Stimulated activated effector memory CD8-positive, alpha-beta T cell treated with anti-CD3 and anti-CD28 coated beads, Interleukin-12 subunit alpha, Interleukin-12 subunit beta, amount 100 ng/mL, for 72 hours (primary cell): Measurements from ENCODE around the gene AUTS2.
"Not testable (repeated sequence)": the region's sequence is repeated elsewhere in the genome, so short reads cannot be mapped to it uniquely, and the experiment has no call there.

Experiments
- ATAC-seq: fragments of 150-1000 bp; cut with Tn5 transposase; 2 replicates; pipeline ENCODE4 v1.10.0; 2021
- DNase-seq, 2 donors: peaks; one replicate each; pipeline ENCODE4 v3.0.0; 2021 to 2022; ENCODE audit warnings: low spot score in 2 of 2
- H3K27ac Mint-ChIP-seq: one replicate; pipeline ENCODE4 v1.8.0; 2022; ENCODE audit warnings: mild to moderate bottlenecking, mixed read lengths
- H3K36me3 Mint-ChIP-seq: one replicate; pipeline ENCODE4 v1.8.0; 2022; ENCODE audit warnings: mild to moderate bottlenecking, mixed read lengths
- H3K4me1 Mint-ChIP-seq: one replicate; pipeline ENCODE4 v1.8.0; 2022; ENCODE audit warnings: mixed read lengths
- H3K4me3 Mint-ChIP-seq: one replicate; pipeline ENCODE4 v1.8.0; 2022; ENCODE audit warnings: mild to moderate bottlenecking, mixed read lengths
- H3K9me3 Mint-ChIP-seq: one replicate; pipeline ENCODE4 v1.8.0; 2022; ENCODE audit warnings: mixed read lengths

Gene AUTS2

GRCh38 chr7:70582927-70583895, 984.9 kb downstream of the AUTS2 start:
- Mint-ChIP-seq H3K27ac (no peak overlapping the region), H3K9me3 (no peaks in the 10 kb centered on the region), H3K4me3 (no peak overlapping the region), H3K4me1 (peaks cover 18% of the 10 kb centered on the region), H3K36me3 (no peaks in the 10 kb centered on the region)
- ATAC-seq (no peak), DNase-seq (no peak)

- no peak overlapping the region for H3K4me3 Mint-ChIP-seq
- no peaks in the 10 kb centered on the region for H3K36me3 Mint-ChIP-seq
- ATAC-seq (no peak), DNase-seq (no peak)
- H3K9me3 Mint-ChIP-seq = no peaks in the 10 kb centered on the region
- H3K27ac Mint-ChIP-seq = no peak overlapping the region
- peaks cover 22% of the 10 kb centered on the region for H3K4me1 Mint-ChIP-seq
Observed at GRCh38 chr7:70583965-70584883, 985.9 kb downstream of the AUTS2 start.

DNA sequence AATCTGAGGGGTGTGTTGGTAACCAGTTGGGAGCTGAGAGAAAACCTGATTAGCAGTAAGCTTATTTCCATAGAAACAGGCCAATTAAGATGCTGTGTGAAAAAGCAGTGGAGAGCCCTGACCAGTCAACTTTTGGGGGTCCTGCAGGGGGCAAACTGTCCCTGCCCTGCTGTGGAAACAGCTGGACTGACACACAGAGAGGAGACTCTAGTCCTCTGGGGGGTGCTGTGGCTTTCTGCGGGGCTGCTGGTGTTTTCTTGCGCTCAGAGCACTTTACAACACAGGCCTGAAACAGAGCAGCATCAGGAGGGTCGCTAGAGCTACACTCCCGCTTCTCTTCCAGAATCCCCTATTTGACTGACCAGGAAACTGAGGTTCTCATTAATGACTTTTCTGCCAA, 986.8 kb downstream of the AUTS2 start:
- Mint-ChIP-seq H3K9me3 (no peaks in the 10 kb centered on the region), H3K27ac (no peak overlapping the region), H3K4me1 (peaks cover 28% of the 10 kb centered on the region), H3K36me3 (no peaks in the 10 kb centered on the region), H3K4me3 (no peak overlapping the region)
- DNase-seq = no peak
- ATAC-seq = peak; percentile 31

DNA sequence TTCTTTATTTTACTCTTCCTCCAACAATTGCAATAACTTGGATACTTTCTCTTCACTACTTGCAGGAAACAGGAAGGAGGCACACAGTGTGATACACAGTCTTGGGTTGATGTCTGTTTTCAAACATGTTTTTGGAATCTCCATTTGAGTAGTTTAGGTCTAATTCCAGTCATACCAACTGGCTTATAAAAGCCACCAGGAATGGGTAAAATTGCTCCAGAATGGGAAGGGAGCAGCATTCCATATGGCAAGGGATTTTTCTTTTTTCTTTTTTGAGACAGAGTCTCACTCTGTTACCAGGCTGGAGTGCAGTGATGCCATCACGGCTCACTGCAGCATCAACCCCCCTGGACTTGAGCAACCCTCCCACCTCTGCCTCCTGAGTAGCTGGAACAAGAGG, 988.5 kb downstream of the AUTS2 start:
- no peak for ATAC-seq
- Mint-ChIP-seq H3K27ac (no peak overlapping the region), H3K4me3 (no peak overlapping the region), H3K4me1 (peaks cover 28% of the 10 kb centered on the region), H3K36me3 (no peaks in the 10 kb centered on the region), H3K9me3 (no peaks in the 10 kb centered on the region)
- DNase-seq = no peak

GRCh38 chr7:70587739-70588138, 989.5 kb downstream of the AUTS2 start:
- H3K4me1 Mint-ChIP-seq = peaks cover 28% of the 10 kb centered on the region
- H3K36me3 Mint-ChIP-seq = no peaks in the 10 kb centered on the region
- ATAC-seq (no peak), DNase-seq (no peak)
- no peak overlapping the region for H3K27ac Mint-ChIP-seq
- no peak overlapping the region for H3K4me3 Mint-ChIP-seq
- no peaks in the 10 kb centered on the region for H3K9me3 Mint-ChIP-seq

DNA sequence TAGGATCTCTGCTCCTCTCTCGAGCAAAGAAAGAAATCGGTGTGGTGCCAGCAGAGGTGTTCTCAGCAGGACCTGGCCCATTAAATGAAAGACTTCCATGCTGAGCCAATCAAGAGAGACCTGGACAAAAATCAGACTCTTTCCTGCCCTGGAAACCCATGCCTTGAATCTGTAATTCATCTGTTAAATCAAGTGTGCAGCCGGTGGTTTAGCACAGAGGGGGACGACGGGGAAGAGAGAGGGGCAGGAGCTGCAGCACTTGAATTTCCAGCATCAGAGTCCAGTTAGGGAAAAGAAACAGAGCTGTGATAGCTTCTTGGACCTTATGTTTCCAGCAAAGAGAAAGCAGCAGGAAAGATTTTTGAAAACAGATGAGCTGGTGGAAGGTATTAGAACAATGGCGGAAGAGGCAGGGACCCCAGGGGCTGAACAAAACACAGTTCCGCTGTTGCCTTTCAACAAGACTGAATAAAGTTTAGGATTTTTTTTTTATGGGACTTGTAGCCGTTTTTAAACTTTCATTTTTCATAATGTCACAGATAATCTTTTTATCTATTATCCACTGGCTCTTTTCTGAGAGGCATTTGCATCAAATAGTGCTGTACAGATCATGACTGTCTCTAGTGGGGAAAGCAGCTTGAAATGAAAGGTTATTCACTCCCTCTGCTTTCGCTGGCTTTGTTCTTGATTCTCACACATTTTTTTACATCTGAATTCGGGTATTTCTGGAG, 990.1 kb downstream of the AUTS2 start:
- DNase-seq = no peak
- no peak overlapping the region for H3K4me3 Mint-ChIP-seq

GRCh38 chr7:70589010-70589409, 990.7 kb downstream of the AUTS2 start:
- H3K4me1 Mint-ChIP-seq = peaks cover 28% of the 10 kb centered on the region
- H3K4me3 Mint-ChIP-seq = no peak overlapping the region
- no peak overlapping the region for H3K27ac Mint-ChIP-seq
- no peaks in the 10 kb centered on the region for H3K36me3 Mint-ChIP-seq
- DNase-seq = no peak
- H3K9me3 Mint-ChIP-seq = no peaks in the 10 kb centered on the region
- no peak for ATAC-seq

More for the DNA sequence above, 990.1 kb downstream of the AUTS2 start:
- no peak overlapping the region for H3K27ac Mint-ChIP-seq
- no peaks in the 10 kb centered on the region for H3K36me3 Mint-ChIP-seq
- H3K4me1 Mint-ChIP-seq = peaks cover 28% of the 10 kb centered on the region
- no peak for ATAC-seq
- no peaks in the 10 kb centered on the region for H3K9me3 Mint-ChIP-seq

- DNase-seq (no peak), ATAC-seq (peak; percentile 51)
- Mint-ChIP-seq H3K4me1 (peaks cover 28% of the 10 kb centered on the region), H3K36me3 (no peaks in the 10 kb centered on the region), H3K27ac (no peak overlapping the region), H3K9me3 (no peaks in the 10 kb centered on the region), H3K4me3 (no peak overlapping the region)
Observed at GRCh38 chr7:70589590-70589989, 991.3 kb downstream of the AUTS2 start.

GRCh38 chr7:70590126-70590854, 992.0 kb downstream of the AUTS2 start:
- ATAC-seq (no peak), DNase-seq (no peak)
- H3K9me3 Mint-ChIP-seq = no peaks in the 10 kb centered on the region
- H3K4me1 Mint-ChIP-seq = peaks cover 29% of the 10 kb centered on the region
- H3K36me3 Mint-ChIP-seq = no peaks in the 10 kb centered on the region
- H3K4me3 Mint-ChIP-seq = no peak overlapping the region
- H3K27ac Mint-ChIP-seq = no peak overlapping the region

GRCh38 chr7:70591643-70592042, 993.4 kb downstream of the AUTS2 start:
- ATAC-seq = no peak

GRCh38 chr7:70592171-70592570, 993.9 kb downstream of the AUTS2 start:
- no peak for DNase-seq
- Mint-ChIP-seq H3K4me3 (no peak overlapping the region), H3K4me1 (peaks cover 34% of the 10 kb centered on the region), H3K27ac (no peak overlapping the region), H3K36me3 (no peaks in the 10 kb centered on the region), H3K9me3 (no peaks in the 10 kb centered on the region)
- ATAC-seq = no peak

More at GRCh38 chr7:70591643-70592042, 993.4 kb downstream of the AUTS2 start:
- Mint-ChIP-seq H3K4me3 (no peak overlapping the region), H3K4me1 (peaks cover 34% of the 10 kb centered on the region), H3K9me3 (no peaks in the 10 kb centered on the region), H3K27ac (no peak overlapping the region), H3K36me3 (no peaks in the 10 kb centered on the region)
- no peak for DNase-seq

DNA sequence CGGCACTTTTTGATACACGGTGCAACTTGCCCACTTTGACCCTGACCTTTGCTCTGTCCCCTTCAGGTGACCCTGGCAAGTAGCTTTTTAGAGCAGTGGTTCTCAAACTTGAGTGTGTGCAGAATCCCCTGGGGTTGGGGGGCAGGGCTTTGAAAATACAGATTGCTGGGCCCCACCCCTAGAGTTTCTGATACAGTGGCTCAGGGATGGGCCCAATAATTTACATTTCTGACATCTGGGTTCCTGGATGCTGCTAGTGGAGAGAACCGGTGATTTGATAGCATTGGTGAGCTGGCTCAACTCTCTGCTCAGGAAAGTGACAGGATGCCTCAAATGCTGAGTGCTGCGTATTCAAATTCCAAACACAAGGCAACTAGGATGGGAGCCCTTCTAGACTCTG, 995.9 kb downstream of the AUTS2 start:
- Mint-ChIP-seq H3K36me3 (no peaks in the 10 kb centered on the region), H3K4me3 (no peak overlapping the region), H3K4me1 (peaks cover 23% of the 10 kb centered on the region), H3K27ac (no peak overlapping the region), H3K9me3 (no peaks in the 10 kb centered on the region)
- DNase-seq = no peak
- ATAC-seq = no peak

DNA sequence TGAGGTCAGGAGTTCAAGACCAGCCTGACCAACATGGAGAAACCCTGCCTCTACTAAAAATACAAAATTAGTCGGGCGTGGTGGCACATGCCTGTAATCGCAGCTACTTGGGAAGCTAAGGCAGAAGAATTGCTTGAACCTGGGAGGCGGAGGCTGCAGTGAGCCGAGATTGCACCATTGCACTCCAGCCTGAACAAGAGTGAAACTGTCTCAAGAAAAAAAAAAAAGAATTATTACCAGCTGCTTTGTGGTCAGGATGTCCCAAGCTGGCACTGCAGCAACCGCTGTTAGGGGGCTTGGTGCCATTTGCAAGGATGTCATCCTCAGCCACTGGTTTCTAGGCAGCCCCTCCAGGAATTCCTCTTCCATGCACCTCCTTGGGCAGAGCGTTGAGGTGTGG, 996.6 kb downstream of the AUTS2 start:
- not testable (repeated sequence) for H3K4me3 Mint-ChIP-seq, ATAC-seq, H3K9me3 Mint-ChIP-seq, DNase-seq, H3K27ac Mint-ChIP-seq, H3K36me3 Mint-ChIP-seq
- peaks cover 19% of the 10 kb centered on the region for H3K4me1 Mint-ChIP-seq

DNA sequence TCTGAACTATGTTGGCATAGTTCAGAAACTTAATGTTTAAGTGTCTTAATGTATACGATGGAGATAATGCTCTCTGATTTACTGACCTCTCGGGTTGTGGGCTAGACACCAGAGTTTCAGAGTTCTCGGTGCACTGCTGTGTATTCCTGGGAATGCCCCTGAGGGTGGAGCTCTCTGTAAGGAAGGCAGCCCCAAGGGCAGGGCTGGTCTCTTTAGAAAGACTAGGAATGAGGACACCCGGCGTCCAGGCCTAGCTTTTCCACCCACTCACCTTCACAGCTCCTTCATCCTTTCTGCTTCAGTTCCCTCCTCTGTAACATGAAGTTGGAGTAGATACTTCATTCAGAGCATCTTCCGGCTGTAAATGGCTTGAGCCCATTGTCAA, 997.1 kb downstream of the AUTS2 start:
- Mint-ChIP-seq H3K4me3 (peak overlapping the region; percentile 68), H3K4me1 (peaks cover 17% of the 10 kb centered on the region), H3K36me3 (no peaks in the 10 kb centered on the region), H3K27ac (no peak overlapping the region), H3K9me3 (no peaks in the 10 kb centered on the region)
- ATAC-seq (no peak), DNase-seq (no peak)
